Measurements from ENCODE around the gene DNAJB8. TPM values are rescaled to one million over a fixed set of nuclear protein-coding genes. Genes with fewer than 3 reads are reported as not detected.

Gene DNAJB8
- total RNA-seq, 1 experiment from 2014 or later, result not detected

- Histone ChIP-seq H3K4me3 (ENCODE audit: low read depth, low read length) (no peak within 1 kb of the TSS), H3K27me3 (replicated peaks; ENCODE audit: control insufficient read depth, insufficient read depth, low read length) (no peaks in the 10 kb centered on the region), H3K36me3 (ENCODE audit: control insufficient read depth, insufficient read depth, low read length) (no peaks in the 10 kb centered on the region), H3K4me1 (peaks cover 16% of the 10 kb centered on the region), H3K9me3 (no peaks in the 10 kb centered on the region)
- peaks cover 25% of the 10 kb centered on the region for H3K36me3 Mint-ChIP-seq (ENCODE audit: insufficient read depth, unreplicated experiment)
- intact Hi-C loops (cut with micrococcal nuclease; ENCODE audit: unreplicated experiment), result no loop called here
- DNase-seq, result no peak
- H3K27ac Mint-ChIP-seq (ENCODE audit: unreplicated experiment), result no peak within 1 kb of the TSS
- no peaks in the 10 kb centered on the region for H3K9me3 Mint-ChIP-seq (ENCODE audit: unreplicated experiment)
- ChIA-PET POLR2A (no interaction called here), CTCF (no interaction called here)
- TF ChIP-seq, protein P1, sequence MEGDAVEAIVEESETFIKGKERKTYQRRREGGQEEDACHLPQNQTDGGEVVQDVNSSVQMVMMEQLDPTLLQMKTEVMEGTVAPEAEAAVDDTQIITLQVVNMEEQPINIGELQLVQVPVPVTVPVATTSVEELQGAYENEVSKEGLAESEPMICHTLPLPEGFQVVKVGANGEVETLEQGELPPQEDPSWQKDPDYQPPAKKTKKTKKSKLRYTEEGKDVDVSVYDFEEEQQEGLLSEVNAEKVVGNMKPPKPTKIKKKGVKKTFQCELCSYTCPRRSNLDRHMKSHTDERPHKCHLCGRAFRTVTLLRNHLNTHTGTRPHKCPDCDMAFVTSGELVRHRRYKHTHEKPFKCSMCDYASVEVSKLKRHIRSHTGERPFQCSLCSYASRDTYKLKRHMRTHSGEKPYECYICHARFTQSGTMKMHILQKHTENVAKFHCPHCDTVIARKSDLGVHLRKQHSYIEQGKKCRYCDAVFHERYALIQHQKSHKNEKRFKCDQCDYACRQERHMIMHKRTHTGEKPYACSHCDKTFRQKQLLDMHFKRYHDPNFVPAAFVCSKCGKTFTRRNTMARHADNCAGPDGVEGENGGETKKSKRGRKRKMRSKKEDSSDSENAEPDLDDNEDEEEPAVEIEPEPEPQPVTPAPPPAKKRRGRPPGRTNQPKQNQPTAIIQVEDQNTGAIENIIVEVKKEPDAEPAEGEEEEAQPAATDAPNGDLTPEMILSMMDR (IDR thresholded peaks at IDR 0.05; ENCODE audit: insufficient read depth in 1 of 2, low read depth in 1 of 2, low read length in 1 of 2, severe bottlenecking in 1 of 2, unreplicated experiment in 1 of 2), result no peak
- no TSS peak for BruUV-seq (replicated peaks)
- no peak within 1 kb of the TSS for H3K4me3 Mint-ChIP-seq (ENCODE audit: unreplicated experiment)
- H3K27me3 Mint-ChIP-seq (ENCODE audit: insufficient read depth, unreplicated experiment), result no peaks in the 10 kb centered on the region
- peaks cover 13% of the 10 kb centered on the region for H3K4me1 Mint-ChIP-seq (ENCODE audit: low read depth, unreplicated experiment)
Observed at GRCh38 chr3:128492671-128493569, 26.2 kb upstream of the DNAJB8 start, which contains the start of gene GATA2. Gene GATA2, minus strand, starts transcription at chr3:128493201. Its CDS starts 6,170 bp downstream, at chr3:128487031.

DNA sequence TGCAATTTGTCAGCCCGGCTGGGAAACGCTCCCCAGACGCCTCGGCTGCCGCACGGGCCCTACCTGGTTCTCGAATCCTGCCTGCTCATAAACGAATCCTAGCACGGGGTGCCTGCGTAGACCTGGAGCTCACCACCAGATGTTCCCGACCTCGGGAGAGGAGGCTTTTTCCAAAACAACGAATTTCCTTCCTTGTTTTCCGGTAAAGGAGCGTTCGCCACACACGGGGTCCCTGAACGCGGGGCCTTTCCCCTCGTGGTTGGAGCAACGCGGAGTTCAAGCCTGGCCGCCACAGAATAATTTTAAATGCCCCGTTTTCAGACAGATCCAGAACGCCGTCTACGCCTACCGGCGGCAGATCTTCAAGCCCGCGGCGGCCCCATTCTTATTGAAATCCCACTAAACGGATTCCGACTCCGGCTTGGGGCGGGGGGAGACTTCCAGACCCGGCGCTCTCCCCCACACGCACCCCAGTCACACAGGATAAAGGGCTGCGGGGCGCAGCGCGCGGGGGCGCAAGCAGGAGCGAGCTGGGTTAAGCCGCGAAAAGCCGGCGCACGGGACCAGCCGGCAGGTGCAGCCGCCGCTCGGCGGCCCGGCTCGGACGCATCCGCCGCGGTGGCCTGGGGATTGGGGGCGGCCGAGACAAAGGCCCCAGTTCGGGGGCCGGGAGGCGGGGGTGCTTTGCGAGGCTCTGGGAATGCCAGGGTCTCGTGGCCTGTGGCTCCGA is 25.4 kb upstream of the DNAJB8 start:
- intact Hi-C loops (cut with micrococcal nuclease; ENCODE audit: unreplicated experiment), result no loop called here
- Mint-ChIP-seq H3K36me3 (ENCODE audit: insufficient read depth, unreplicated experiment) (peaks cover 25% of the 10 kb centered on the region), H3K27ac (ENCODE audit: unreplicated experiment) (no peak overlapping the region), H3K9me3 (ENCODE audit: unreplicated experiment) (no peaks in the 10 kb centered on the region), H3K27me3 (ENCODE audit: insufficient read depth, unreplicated experiment) (no peaks in the 10 kb centered on the region), H3K4me3 (ENCODE audit: unreplicated experiment) (no peak overlapping the region), H3K4me1 (ENCODE audit: low read depth, unreplicated experiment) (peaks cover 13% of the 10 kb centered on the region)
- Histone ChIP-seq H3K9me3 (no peaks in the 10 kb centered on the region), H3K36me3 (ENCODE audit: control insufficient read depth, insufficient read depth, low read length) (no peaks in the 10 kb centered on the region), H3K4me3 (ENCODE audit: low read depth, low read length) (no peak overlapping the region), H3K4me1 (peaks cover 12% of the 10 kb centered on the region), H3K27me3 (replicated peaks; ENCODE audit: control insufficient read depth, insufficient read depth, low read length) (no peaks in the 10 kb centered on the region)
- TF ChIP-seq, protein P1 (IDR thresholded peaks at IDR 0.05; ENCODE audit: insufficient read depth in 1 of 2, low read depth in 1 of 2, low read length in 1 of 2, severe bottlenecking in 1 of 2, unreplicated experiment in 1 of 2), result no peak
- no peak for DNase-seq
- CTCF ChIA-PET, result interaction anchor here (0.6 kb wide), 1 partner anchor 85 kb away, joined by 4 read pairs; no protein-coding TSS in a partner anchor
- POLR2A ChIA-PET, result no interaction called here
- BruUV-seq (replicated peaks), result no TSS peak

DNA sequence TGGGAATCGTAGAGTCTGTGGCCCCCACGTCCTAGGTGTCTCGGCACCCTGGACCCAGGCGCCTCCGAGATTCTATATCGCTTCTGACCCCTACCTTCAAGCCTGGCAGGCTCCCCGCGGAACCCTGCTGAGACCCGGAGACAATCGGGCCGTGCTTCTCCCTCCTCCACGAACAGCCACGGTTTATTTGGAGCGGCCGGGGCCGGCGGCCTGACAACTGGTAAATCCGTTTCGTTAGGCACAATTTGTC is 24.9 kb upstream of the DNAJB8 start:
- ChIA-PET CTCF (interaction anchor here (0.5 to 0.6 kb wide), 2 partner anchors 85 to 128 kb away, joined by 3 to 4 read pairs; no protein-coding TSS in a partner anchor), POLR2A (no interaction called here)
- BruUV-seq (replicated peaks), result no TSS peak
- Mint-ChIP-seq H3K4me1 (ENCODE audit: low read depth, unreplicated experiment) (peaks cover 13% of the 10 kb centered on the region), H3K36me3 (ENCODE audit: insufficient read depth, unreplicated experiment) (peaks cover 25% of the 10 kb centered on the region), H3K27me3 (ENCODE audit: insufficient read depth, unreplicated experiment) (no peaks in the 10 kb centered on the region), H3K4me3 (ENCODE audit: unreplicated experiment) (no peak overlapping the region), H3K27ac (ENCODE audit: unreplicated experiment) (no peak overlapping the region), H3K9me3 (ENCODE audit: unreplicated experiment) (no peaks in the 10 kb centered on the region)
- peaks cover 8% of the 10 kb centered on the region for H3K4me1 ChIP-seq
- no peak overlapping the region for H3K4me3 ChIP-seq (ENCODE audit: low read depth, low read length)
- H3K27me3 ChIP-seq (replicated peaks; ENCODE audit: control insufficient read depth, insufficient read depth, low read length), result no peaks in the 10 kb centered on the region
- no peaks in the 10 kb centered on the region for H3K36me3 ChIP-seq (ENCODE audit: control insufficient read depth, insufficient read depth, low read length)
- TF ChIP-seq, protein P1 (IDR thresholded peaks at IDR 0.05; ENCODE audit: insufficient read depth in 1 of 2, low read depth in 1 of 2, low read length in 1 of 2, severe bottlenecking in 1 of 2, unreplicated experiment in 1 of 2), result no peak
- intact Hi-C loops (cut with micrococcal nuclease; ENCODE audit: unreplicated experiment), result no loop called here
- no peak for DNase-seq
- no peaks in the 10 kb centered on the region for H3K9me3 ChIP-seq

Data from Caco-2 (cell line).